ENCODE measurements around the gene P3H2.

P3H2 gene

DNA sequence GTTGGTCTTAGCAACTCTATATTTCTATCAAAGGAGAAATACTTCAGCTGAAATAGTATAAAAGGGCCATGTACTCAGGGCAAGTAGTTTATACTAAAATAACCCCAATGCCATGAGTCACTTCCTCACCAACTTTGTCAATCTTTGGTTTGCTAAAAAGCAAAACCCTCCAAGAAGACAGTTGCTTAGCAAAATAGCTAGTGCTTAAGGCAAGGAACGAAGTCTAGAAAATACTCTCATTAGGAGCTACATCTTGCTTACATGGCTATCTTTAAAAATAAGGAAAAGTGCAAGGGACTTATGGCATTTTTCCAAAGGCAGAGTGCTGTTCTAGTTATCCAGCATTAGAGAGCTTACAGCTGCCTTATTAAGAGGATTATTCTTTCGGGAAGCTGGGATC, 28.4 kb downstream of the P3H2 start (continued):
- TF ChIP-seq, protein P1, sequence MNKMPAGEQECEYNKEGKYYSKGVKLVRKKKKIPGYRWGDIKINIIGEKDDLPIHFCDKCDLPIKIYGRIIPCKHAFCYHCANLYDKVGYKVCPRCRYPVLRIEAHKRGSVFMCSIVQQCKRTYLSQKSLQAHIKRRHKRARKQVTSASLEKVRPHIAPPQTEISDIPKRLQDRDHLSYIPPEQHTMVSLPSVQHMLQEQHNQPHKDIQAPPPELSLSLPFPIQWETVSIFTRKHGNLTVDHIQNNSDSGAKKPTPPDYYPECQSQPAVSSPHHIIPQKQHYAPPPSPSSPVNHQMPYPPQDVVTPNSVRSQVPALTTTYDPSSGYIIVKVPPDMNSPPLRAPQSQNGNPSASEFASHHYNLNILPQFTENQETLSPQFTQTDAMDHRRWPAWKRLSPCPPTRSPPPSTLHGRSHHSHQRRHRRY (tag by site-specific recombination; IDR thresholded peaks at IDR 0.05), result no peak
- TF ChIP-seq KLF10 (tag by site-specific recombination; IDR thresholded peaks at IDR 0.05) (no peak), BCL11B (tag by site-specific recombination; IDR thresholded peaks at IDR 0.05; ENCODE audit: low read depth) (no peak), ZNF23 (tag by site-specific recombination; IDR thresholded peaks at IDR 0.05; ENCODE audit: borderline replicate concordance) (no peak), ZNF777 (tag by site-specific recombination; IDR thresholded peaks at IDR 0.05; ENCODE audit: borderline replicate concordance) (no peak), ZNF426 (tag by site-specific recombination; IDR thresholded peaks at IDR 0.05) (no peak), ZBTB20 (tag by site-specific recombination; IDR thresholded peaks at IDR 0.05) (no peak)
- TF ChIP-seq, protein P2, sequence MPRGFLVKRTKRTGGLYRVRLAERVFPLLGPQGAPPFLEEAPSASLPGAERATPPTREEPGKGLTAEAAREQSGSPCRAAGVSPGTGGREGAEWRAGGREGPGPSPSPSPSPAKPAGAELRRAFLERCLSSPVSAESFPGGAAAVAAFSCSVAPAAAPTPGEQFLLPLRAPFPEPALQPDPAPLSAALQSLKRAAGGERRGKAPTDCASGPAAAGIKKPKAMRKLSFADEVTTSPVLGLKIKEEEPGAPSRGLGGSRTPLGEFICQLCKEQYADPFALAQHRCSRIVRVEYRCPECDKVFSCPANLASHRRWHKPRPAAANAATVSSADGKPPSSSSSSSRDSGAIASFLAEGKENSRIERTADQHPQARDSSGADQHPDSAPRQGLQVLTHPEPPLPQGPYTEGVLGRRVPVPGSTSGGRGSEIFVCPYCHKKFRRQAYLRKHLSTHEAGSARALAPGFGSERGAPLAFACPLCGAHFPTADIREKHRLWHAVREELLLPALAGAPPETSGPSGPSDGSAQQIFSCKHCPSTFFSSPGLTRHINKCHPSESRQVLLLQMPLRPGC (tag by site-specific recombination; IDR thresholded peaks at IDR 0.05), result no peak
- TF ChIP-seq, protein P3, sequence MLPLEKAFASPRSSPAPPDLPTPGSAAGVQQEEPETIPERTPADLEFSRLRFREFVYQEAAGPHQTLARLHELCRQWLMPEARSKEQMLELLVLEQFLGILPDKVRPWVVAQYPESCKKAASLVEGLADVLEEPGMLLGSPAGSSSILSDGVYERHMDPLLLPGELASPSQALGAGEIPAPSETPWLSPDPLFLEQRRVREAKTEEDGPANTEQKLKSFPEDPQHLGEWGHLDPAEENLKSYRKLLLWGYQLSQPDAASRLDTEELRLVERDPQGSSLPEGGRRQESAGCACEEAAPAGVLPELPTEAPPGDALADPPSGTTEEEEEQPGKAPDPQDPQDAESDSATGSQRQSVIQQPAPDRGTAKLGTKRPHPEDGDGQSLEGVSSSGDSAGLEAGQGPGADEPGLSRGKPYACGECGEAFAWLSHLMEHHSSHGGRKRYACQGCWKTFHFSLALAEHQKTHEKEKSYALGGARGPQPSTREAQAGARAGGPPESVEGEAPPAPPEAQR (tag by site-specific recombination; IDR thresholded peaks at IDR 0.05), result no peak

DNA sequence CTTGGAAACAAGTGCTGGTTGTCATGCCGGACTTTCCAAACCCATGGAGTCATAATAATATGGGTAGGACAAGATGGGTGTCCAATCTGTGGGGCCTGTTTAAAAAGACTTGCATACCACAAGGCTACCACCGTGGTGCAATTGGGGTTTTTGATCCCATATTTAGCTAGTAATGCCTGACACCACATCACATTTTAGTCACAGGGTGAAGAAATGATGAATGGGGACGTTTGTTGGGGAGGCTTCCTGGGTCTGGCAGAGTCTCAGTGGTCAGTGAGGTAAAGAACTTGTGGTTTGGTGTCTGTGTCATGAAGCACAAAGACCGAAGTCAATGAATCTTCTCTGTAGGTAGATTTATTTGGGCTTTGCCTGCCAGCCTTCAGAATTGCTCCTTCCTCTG, 31.0 kb downstream of the P3H2 start:
- TF ChIP-seq ZNF654 (tag by site-specific recombination; IDR thresholded peaks at IDR 0.05; ENCODE audit: low read depth) (no peak), FEZF1 (tag by site-specific recombination; IDR thresholded peaks at IDR 0.05) (no peak), ZNF138 (tag by site-specific recombination; IDR thresholded peaks at IDR 0.05; ENCODE audit: borderline replicate concordance) (no peak), ZNF670 (tag by site-specific recombination; IDR thresholded peaks at IDR 0.05; ENCODE audit: low read depth) (no peak), ZNF433 (tag by site-specific recombination; IDR thresholded peaks at IDR 0.05; ENCODE audit: low read depth) (no peak), ZNF266 (tag by site-specific recombination; IDR thresholded peaks at IDR 0.05; ENCODE audit: low read depth) (no peak), ZNF629 (tag by site-specific recombination; IDR thresholded peaks at IDR 0.05) (no peak), ZNF423 (tag by site-specific recombination; IDR thresholded peaks at IDR 0.05) (no peak), ZNF785 (tag by site-specific recombination; IDR thresholded peaks at IDR 0.05) (no peak), ZNF19 (tag by site-specific recombination; IDR thresholded peaks at IDR 0.05; ENCODE audit: low read depth) (no peak), ZNF146 (tag by site-specific recombination; IDR thresholded peaks at IDR 0.05) (no peak), ZNF416 (tag by site-specific recombination; IDR thresholded peaks at IDR 0.05) (no peak), SCRT2 (tag by site-specific recombination; IDR thresholded peaks at IDR 0.05) (no peak), ZNF549 (tag by site-specific recombination; IDR thresholded peaks at IDR 0.05) (no peak), ZNF555 (tag by site-specific recombination; conservative IDR thresholded peaks at IDR 0.05) (no peak), SP3 (tag by site-specific recombination; IDR thresholded peaks at IDR 0.05) (no peak), ZSCAN23 (tag by site-specific recombination; IDR thresholded peaks at IDR 0.05) (no peak), BCL11B (tag by site-specific recombination; IDR thresholded peaks at IDR 0.05; ENCODE audit: low read depth) (no peak)
- TF ChIP-seq, protein P4, sequence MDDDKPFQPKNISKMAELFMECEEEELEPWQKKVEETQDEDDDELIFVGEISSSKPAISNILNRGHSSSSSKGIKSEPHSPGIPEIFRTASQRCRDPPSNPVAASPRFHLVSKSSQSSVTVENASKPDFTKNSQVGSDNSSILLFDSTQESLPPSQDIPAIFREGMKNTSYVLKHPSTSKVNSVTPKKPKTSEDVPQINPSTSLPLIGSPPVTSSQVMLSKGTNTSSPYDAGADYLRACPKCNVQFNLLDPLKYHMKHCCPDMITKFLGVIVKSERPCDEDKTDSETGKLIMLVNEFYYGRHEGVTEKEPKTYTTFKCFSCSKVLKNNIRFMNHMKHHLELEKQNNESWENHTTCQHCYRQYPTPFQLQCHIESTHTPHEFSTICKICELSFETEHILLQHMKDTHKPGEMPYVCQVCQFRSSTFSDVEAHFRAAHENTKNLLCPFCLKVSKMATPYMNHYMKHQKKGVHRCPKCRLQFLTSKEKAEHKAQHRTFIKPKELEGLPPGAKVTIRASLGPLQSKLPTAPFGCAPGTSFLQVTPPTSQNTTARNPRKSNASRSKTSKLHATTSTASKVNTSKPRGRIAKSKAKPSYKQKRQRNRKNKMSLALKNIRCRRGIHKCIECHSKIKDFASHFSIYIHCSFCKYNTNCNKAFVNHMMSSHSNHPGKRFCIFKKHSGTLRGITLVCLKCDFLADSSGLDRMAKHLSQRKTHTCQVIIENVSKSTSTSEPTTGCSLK (tag by site-specific recombination; IDR thresholded peaks at IDR 0.05), result no peak
- TF ChIP-seq, protein P5, sequence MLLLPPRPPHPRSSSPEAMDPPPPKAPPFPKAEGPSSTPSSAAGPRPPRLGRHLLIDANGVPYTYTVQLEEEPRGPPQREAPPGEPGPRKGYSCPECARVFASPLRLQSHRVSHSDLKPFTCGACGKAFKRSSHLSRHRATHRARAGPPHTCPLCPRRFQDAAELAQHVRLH (tag by site-specific recombination; IDR thresholded peaks at IDR 0.05), result no peak
- Histone ChIP-seq H3K27ac (ENCODE audit: extremely low read depth, low read depth, low read length) (no peak overlapping the region), H3K36me3 (ENCODE audit: control insufficient read depth in 2 of 2, insufficient read depth in 1 of 2, low read length in 2 of 2) (no peaks in the 10 kb centered on the region), H3K4me3 (ENCODE audit: low read depth, low read length) (no peak overlapping the region), H3K9me3 (ENCODE audit: control insufficient read depth, insufficient read depth, low read depth, low read length) (no peaks in the 10 kb centered on the region), H3K4me1 (ENCODE audit: control insufficient read depth, insufficient read depth, low read length) (no peaks in the 10 kb centered on the region; the same call in 1 of the 2 replicates)
- CTCF ChIA-PET, result no interaction called here
- POLR2A ChIA-PET, result no interaction called here
